Hepatic stellate cell (primary cell): ENCODE measurements around the gene DISP1.
A peak's percentile ranks its signal among the peaks of the same experiment; 100 is the strongest.
"Not testable (repeated sequence)": the region's sequence is repeated elsewhere in the genome, so short reads cannot be mapped to it uniquely, and the experiment has no call there.

ENCODE experiments used
- DNase-seq: peaks from one replicate; pipeline ENCODE4 v3.0.0; 2011; ENCODE audit warnings: low spot score

DISP1 gene

GRCh38 chr1:222794656-222795474 lies 20.0 kb upstream of the DISP1 start:
- DNase-seq: no peak

- peak; percentile 24 for DNase-seq
Measured at GRCh38 chr1:222798116-222798515, 16.7 kb upstream of the DISP1 start.

GRCh38 chr1:222798975-222799374 lies 15.9 kb upstream of the DISP1 start:
- no peak for DNase-seq

GRCh38 chr1:222801067-222801466 lies 13.8 kb upstream of the DISP1 start:
- no peak for DNase-seq

- DNase-seq: no peak
Measured at GRCh38 chr1:222811671-222812070, 3.2 kb upstream of the DISP1 start.

GRCh38 chr1:222813866-222814535 lies 838 bp upstream of the DISP1 start:
- peak; percentile 47 for DNase-seq

- DNase-seq: no peak
Measured at GRCh38 chr1:222815440-222815765, 564 bp downstream of the DISP1 start.

- peak; percentile 91 for DNase-seq
Measured at GRCh38 chr1:222817529-222817928, 2.7 kb downstream of the DISP1 start.

GRCh38 chr1:222818171-222818570 lies 3.3 kb downstream of the DISP1 start:
- no peak for DNase-seq

GRCh38 chr1:222820171-222820712 lies 5.4 kb downstream of the DISP1 start:
- no peak for DNase-seq

- DNase-seq: no peak
Measured at GRCh38 chr1:222821239-222821638, 6.4 kb downstream of the DISP1 start.

- no peak for DNase-seq
Measured at GRCh38 chr1:222823695-222824094, 8.9 kb downstream of the DISP1 start.

GRCh38 chr1:222824641-222825040 lies 9.8 kb downstream of the DISP1 start:
- no peak for DNase-seq

- no peak for DNase-seq
Measured at GRCh38 chr1:222828939-222829338, 14.1 kb downstream of the DISP1 start.

- DNase-seq: no peak
Measured at GRCh38 chr1:222829868-222830267, 15.0 kb downstream of the DISP1 start.

- DNase-seq: no peak
Measured at GRCh38 chr1:222833356-222833876, 18.6 kb downstream of the DISP1 start.

GRCh38 chr1:222843469-222844410 lies 28.9 kb downstream of the DISP1 start:
- DNase-seq: no peak

- DNase-seq: no peak
Measured at GRCh38 chr1:222844411-222844779, 29.6 kb downstream of the DISP1 start.

- DNase-seq: no peak
Measured at GRCh38 chr1:222845763-222846162, 30.9 kb downstream of the DISP1 start.

- DNase-seq: not testable (repeated sequence)
Measured at GRCh38 chr1:222850550-222850949, 35.7 kb downstream of the DISP1 start.

GRCh38 chr1:222852326-222852725 lies 37.5 kb downstream of the DISP1 start:
- DNase-seq: no peak

- DNase-seq: no peak
Measured at GRCh38 chr1:222861062-222861461, 46.2 kb downstream of the DISP1 start.
